ENCODE data around the gene C14orf93. TPM values are rescaled to one million over a fixed set of nuclear protein-coding genes. Genes with fewer than 3 reads are reported as not detected.

Gene C14orf93
- total RNA-seq, 1 donor from 2014 or later: 16.0 TPM

GRCh38 chr14:23045419-23046357 is 35.7 kb upstream of the C14orf93 start:
- intact Hi-C loops (cut with DNase I): no loop called here
- H3K4me3 ChIP-seq: no peak overlapping the region
- no peaks in the 10 kb centered on the region for H3K27me3 ChIP-seq
- no peak overlapping the region for H3K27ac ChIP-seq
- TF ChIP-seq POLR2AphosphoS5 (IDR thresholded peaks at IDR 0.05; ENCODE audit: insufficient read depth in 1 of 2, low read depth in 1 of 2) (no peak), POLR2A (IDR thresholded peaks at IDR 0.05) (no peak)
- TF ChIP-seq, protein P1, sequence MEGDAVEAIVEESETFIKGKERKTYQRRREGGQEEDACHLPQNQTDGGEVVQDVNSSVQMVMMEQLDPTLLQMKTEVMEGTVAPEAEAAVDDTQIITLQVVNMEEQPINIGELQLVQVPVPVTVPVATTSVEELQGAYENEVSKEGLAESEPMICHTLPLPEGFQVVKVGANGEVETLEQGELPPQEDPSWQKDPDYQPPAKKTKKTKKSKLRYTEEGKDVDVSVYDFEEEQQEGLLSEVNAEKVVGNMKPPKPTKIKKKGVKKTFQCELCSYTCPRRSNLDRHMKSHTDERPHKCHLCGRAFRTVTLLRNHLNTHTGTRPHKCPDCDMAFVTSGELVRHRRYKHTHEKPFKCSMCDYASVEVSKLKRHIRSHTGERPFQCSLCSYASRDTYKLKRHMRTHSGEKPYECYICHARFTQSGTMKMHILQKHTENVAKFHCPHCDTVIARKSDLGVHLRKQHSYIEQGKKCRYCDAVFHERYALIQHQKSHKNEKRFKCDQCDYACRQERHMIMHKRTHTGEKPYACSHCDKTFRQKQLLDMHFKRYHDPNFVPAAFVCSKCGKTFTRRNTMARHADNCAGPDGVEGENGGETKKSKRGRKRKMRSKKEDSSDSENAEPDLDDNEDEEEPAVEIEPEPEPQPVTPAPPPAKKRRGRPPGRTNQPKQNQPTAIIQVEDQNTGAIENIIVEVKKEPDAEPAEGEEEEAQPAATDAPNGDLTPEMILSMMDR (IDR thresholded peaks at IDR 0.05): no peak
- DNase-seq (ENCODE audit: extremely low spot score in 2 of 2): no peak
- H3K4me1 ChIP-seq: no peaks in the 10 kb centered on the region
- H3K36me3 ChIP-seq: no peaks in the 10 kb centered on the region
- no peaks in the 10 kb centered on the region for H3K9me3 ChIP-seq

DNA sequence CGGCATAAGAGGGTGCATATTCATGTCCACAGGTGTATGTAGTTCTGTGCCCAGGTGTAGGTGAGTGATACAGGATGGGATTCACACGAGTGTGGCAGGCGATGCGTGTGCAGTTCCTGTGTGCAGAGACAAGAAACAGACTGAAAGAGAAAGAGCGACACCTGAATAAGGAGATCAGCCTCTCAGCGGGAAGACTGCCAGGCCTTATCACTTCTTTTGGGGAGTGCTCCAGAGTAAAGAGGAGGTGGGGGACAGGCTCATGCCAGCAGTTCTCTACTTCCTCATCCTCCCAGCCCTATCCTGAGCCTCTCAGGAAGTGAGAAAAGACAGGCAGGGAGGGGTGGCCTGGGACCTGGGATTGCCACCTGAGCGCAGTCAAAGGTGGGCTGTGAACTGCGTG is 34.9 kb upstream of the C14orf93 start:
- Histone ChIP-seq H3K27me3 (no peaks in the 10 kb centered on the region), H3K4me3 (no peak overlapping the region), H3K27ac (no peak overlapping the region), H3K4me1 (no peaks in the 10 kb centered on the region), H3K36me3 (no peaks in the 10 kb centered on the region), H3K9me3 (no peaks in the 10 kb centered on the region)
- DNase-seq (ENCODE audit: extremely low spot score in 2 of 2): no peak
- intact Hi-C loops (cut with DNase I): no loop called here
- TF ChIP-seq POLR2A (IDR thresholded peaks at IDR 0.05) (no peak), POLR2AphosphoS5 (IDR thresholded peaks at IDR 0.05; ENCODE audit: insufficient read depth in 1 of 2, low read depth in 1 of 2) (no peak)
- TF ChIP-seq, protein P1 (IDR thresholded peaks at IDR 0.05): no peak

DNA sequence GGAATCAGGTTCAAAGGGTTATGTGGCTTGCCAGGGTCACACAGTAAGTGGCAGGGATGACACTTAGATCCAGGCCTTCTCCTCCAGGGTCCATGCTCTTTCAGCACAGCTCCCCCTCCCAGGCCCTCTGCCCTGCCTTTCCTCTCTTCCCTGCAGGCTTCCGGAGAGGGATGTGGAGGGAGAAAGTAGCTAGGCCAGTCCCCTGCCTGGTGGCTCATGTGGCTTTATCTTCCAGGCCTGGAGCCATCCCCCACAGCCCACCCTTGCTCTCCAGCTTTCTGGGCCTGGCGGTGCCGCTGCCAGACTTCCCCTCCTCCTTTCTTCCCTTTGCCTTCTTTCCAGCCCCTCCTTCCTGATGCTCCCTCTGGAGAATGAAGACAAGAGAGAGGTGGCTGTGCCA is 33.8 kb upstream of the C14orf93 start:
- H3K36me3 ChIP-seq: no peaks in the 10 kb centered on the region
- no peaks in the 10 kb centered on the region for H3K9me3 ChIP-seq
- H3K4me1 ChIP-seq: no peaks in the 10 kb centered on the region
- no peak overlapping the region for H3K27ac ChIP-seq
- intact Hi-C loops (cut with DNase I): no loop called here
- H3K4me3 ChIP-seq: no peak overlapping the region
- no peak for DNase-seq (ENCODE audit: extremely low spot score in 2 of 2)
- TF ChIP-seq POLR2A (IDR thresholded peaks at IDR 0.05): no peak
- TF ChIP-seq, protein P1 (IDR thresholded peaks at IDR 0.05): no peak
- no peak for TF ChIP-seq POLR2AphosphoS5 (IDR thresholded peaks at IDR 0.05; ENCODE audit: insufficient read depth in 1 of 2, low read depth in 1 of 2)
- no peaks in the 10 kb centered on the region for H3K27me3 ChIP-seq

DNA sequence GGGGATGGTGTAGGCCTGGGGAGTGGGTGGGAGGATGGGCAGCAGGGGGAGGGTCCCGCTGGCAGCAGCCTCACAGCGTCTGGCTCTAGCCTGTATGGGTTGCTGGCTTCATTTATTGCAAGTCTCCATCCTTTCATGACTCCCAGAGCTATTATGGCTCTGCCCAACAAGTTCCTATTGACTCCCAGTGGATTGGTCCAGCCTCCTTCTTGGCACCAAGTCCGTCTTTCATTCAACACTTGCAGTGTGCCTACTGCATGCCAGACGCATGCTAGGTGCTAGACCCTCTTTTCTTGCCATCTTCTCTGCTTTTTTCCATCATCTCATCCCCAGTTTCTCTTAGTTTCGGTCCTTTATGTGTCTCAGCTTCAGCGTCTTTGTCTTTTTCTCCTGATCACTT is 33.2 kb upstream of the C14orf93 start:
- intact Hi-C loops (cut with DNase I): no loop called here
- Histone ChIP-seq H3K27ac (no peak overlapping the region), H3K9me3 (no peaks in the 10 kb centered on the region), H3K27me3 (no peaks in the 10 kb centered on the region), H3K36me3 (no peaks in the 10 kb centered on the region), H3K4me1 (no peaks in the 10 kb centered on the region), H3K4me3 (no peak overlapping the region)
- DNase-seq (ENCODE audit: extremely low spot score in 2 of 2): no peak
- TF ChIP-seq POLR2AphosphoS5 (IDR thresholded peaks at IDR 0.05; ENCODE audit: insufficient read depth in 1 of 2, low read depth in 1 of 2) (no peak), POLR2A (IDR thresholded peaks at IDR 0.05) (no peak)
- TF ChIP-seq, protein P1 (IDR thresholded peaks at IDR 0.05): no peak
